Tongue (tissue), 3 donors: ENCODE measurements around the gene ZFYVE21. TPM values are rescaled to one million over a fixed set of nuclear protein-coding genes. Genes with fewer than 3 reads are reported as not detected.
A peak's percentile ranks its signal among the peaks of the same experiment; 100 is the strongest.
"Not testable (repeated sequence)": the region's sequence is repeated elsewhere in the genome, so short reads cannot be mapped to it uniquely, and the experiment has no call there.

Experiments used
- DNase-seq: peaks from one replicate; pipeline ENCODE4 v3.0.0-alpha.2; 2015
- small RNA-seq: library from RNA; depleted of rRNA; stranded (forward); fragments of <200 nt; gene quantifications from one replicate; pipeline ENCODE3, GENCODE V24; 2014; ENCODE audit warnings: low replicate concordance
- total RNA-seq: library from RNA; depleted of rRNA; stranded (reverse); fragments of >200 nt; gene quantifications from one replicate; pipeline ENCODE4 v1.2.3, GENCODE V29; 2014

Gene ZFYVE21
- total RNA-seq, 1 donor from 2014 or later: 119 TPM

- DNase-seq: no peak
These were observed 48.3 kb downstream of the ZFYVE21 start for GRCh38 chr14:103763730-103764488.

- no peak for DNase-seq
These were observed 49.9 kb downstream of the ZFYVE21 start for GRCh38 chr14:103765526-103765925.

DNA sequence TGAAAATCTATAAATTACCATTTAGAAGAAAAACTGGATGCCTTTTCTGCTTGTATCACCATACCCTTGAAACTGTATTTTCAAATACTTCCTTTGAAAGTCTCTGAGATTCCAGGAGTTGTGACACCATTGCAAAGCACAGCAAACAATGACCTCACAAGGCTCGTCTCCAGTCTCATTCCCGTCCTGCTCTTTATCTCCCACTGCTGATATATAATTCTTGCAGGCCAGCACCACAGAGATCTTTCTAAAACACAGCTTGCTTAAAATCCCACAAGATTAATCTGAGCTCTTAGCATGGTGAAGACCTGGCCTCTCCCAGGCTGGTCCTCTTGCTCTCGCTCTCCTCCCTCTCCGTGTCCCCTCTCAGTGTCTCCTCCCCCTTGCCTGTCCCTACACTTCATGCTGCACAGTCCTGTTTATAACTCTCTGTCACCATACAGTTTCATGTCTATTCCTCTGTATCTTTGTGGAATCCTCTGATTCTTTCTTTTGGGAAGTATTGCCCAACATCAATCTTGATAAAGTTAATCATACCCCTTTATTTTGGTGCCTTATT lies 51.8 kb downstream of the ZFYVE21 start:
- no peak for DNase-seq

DNA sequence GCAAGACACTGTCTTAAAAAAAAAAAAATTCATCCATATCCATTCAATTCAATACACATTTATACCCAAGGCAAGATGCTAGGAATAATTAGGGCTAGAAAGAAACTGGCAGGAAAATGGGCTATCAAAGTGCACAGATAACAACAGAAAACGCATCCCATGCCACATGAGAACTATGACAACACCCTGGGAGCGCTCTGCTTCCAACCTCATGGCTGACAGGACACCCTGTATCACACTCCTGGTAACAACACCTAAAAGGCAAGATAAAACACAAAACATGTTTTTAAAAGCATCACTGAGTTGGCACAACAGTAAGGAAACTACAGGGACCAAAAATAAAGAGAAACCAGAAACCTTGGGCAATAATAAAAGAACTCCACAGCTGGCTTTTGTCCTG lies 54.9 kb downstream of the ZFYVE21 start:
- DNase-seq: no peak

- no peak for DNase-seq
These were observed 55.3 kb downstream of the ZFYVE21 start for GRCh38 chr14:103770902-103771301.

DNA sequence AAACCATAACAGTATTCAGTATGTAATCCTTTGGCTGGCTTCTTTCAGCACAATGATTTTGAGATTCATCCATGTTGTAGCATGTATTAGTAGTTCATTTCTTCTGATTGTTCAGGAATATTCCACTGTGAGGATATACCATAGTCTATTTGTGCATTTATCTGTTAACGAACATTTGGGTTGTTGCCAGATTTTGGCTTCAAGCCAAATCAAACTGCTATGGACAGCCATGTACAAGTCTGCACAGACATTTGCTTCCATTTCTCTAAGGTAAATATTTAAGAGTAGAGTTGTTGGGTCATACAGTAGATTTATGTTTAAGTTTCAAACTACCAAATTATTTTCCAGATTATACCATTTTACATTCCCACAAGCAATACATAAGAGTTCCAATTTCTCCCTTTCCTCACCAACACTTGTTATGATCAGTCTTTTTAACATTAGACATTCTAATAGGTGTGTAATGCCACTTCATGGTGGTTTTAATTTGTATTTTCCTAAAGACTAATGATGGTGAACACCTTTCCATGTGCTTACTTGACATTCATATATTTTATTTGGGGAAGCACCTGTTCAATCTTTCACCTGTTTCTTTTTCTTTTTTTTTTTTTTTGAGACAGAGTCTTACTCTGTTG lies 56.6 kb downstream of the ZFYVE21 start:
- DNase-seq: no peak

DNA sequence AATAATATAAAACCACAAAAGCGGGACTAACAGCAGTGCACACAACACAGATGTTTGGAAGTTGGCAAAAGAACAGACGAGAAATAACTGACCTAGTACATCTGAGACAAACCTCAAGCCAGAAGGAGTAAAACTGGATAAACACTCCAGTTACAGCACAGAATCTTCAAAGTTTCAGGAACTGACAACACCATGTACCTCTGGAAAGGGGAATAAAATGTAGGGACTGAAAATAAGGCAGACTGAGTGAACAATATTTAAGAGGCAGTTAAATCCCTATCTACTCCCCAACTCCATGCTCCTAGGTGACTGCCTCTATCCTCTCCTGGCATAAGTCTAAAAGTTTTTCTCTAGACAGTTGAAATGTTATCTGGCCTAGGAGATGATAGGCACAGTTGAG lies 57.9 kb downstream of the ZFYVE21 start:
- peak; percentile 18 for DNase-seq

DNA sequence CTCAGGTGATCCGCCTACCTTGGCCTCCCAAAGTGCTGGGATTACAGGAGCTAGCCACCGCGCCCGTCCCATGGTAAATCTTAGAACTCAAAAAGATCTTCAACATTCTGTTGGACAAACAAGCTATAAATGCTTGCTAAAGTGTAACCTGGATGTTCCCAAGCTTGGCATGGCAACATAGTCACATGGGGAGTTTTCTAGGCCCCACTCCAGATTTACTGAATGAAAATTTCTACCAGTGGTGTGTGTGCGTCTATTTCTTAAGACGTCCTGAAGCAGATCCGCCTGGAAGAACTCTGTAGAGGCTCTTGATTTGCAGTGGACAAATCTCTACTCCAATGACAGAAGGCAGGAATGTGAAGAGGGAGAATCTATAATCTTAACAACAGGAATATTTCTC lies 59.9 kb downstream of the ZFYVE21 start:
- DNase-seq: no peak

GRCh38 chr14:103776319-103776718 lies 60.7 kb downstream of the ZFYVE21 start:
- DNase-seq: not testable (repeated sequence)

GRCh38 chr14:103782376-103782775 lies 66.8 kb downstream of the ZFYVE21 start:
- no peak for DNase-seq

Small RNA genes lying within 50 kb of the gene (small RNA-seq; reads per million reads assigned to genes)
- not detected for gene RF00019

Other genes starting within 250 kb of the ZFYVE21 start
- 105 TPM for gene CKB, start 193.0 kb upstream of the ZFYVE21 start, total RNA-seq
- 7.0 TPM for gene TRMT61A, start 186.6 kb upstream of the ZFYVE21 start, total RNA-seq
- 34.9 TPM for gene BAG5, start 153.2 kb upstream of the ZFYVE21 start, total RNA-seq
- gene COA8, start 152.8 kb upstream of the ZFYVE21 start, total RNA-seq: 33.8 TPM
- gene KLC1, start 86.6 kb upstream of the ZFYVE21 start, total RNA-seq: 273 TPM
- gene XRCC3, start 359 bp upstream of the ZFYVE21 start, total RNA-seq: 10.5 TPM
- gene PPP1R13B, start 131.8 kb downstream of the ZFYVE21 start, total RNA-seq: 14.1 TPM
- 1.0 TPM for gene TDRD9, start 212.6 kb downstream of the ZFYVE21 start, total RNA-seq
- not detected for gene RD3L, start 226.7 kb downstream of the ZFYVE21 start, total RNA-seq